MCF 10A (cell line): ENCODE results near the gene CLN5. TPM values are rescaled to one million over a fixed set of nuclear protein-coding genes. Genes with fewer than 3 reads are reported as not detected.

Source experiments
- BruUV-seq: library from RNA; stranded (reverse); fragments of 400-500 nt; replicated peaks from 2 replicates; lab custom pipeline; 2021; lab: Mats Ljungman, UMichigan
- CTCF ChIA-PET: fragments of 300-600 bp; sonication (Branson Sonifier 250); formaldehyde crosslinking; extraction: SDS; loops from one replicate; lab custom pipeline; 2021; ENCODE audit warnings: antibody characterized with exemption, inconsistent platforms; lab: Yijun Ruan, JAX
- POLR2A ChIA-PET: fragments of 300-600, 350-650 bp; sonication (Branson Sonifier 250); formaldehyde crosslinking; extraction: SDS; loops from one replicate; lab custom pipeline; 2020; ENCODE audit warnings: antibody characterized with exemption, inconsistent platforms; lab: Yijun Ruan, JAX
- DNase-seq: peaks from one replicate; pipeline ENCODE4 v3.0.0-alpha.2; 2018; ENCODE audit not compliant: unreplicated experiment
- H3K27ac Mint-ChIP-seq: one replicate; pipeline ENCODE4 v1.8.0; 2022; ENCODE audit warnings: mild to moderate bottlenecking, low read depth, mixed read lengths; ENCODE audit not compliant: unreplicated experiment
- H3K27me3 Mint-ChIP-seq: one replicate; pipeline ENCODE4 v1.8.0; 2022; ENCODE audit warnings: mixed read lengths; ENCODE audit not compliant: insufficient read depth, unreplicated experiment
- H3K36me3 Mint-ChIP-seq: one replicate; pipeline ENCODE4 v1.8.0; 2022; ENCODE audit warnings: mild to moderate bottlenecking, moderate library complexity, mixed read lengths; ENCODE audit not compliant: insufficient read depth, unreplicated experiment
- H3K4me1 Mint-ChIP-seq: one replicate; pipeline ENCODE4 v1.8.0; 2022; ENCODE audit warnings: mixed read lengths; ENCODE audit not compliant: insufficient read depth, unreplicated experiment
- H3K4me3 Mint-ChIP-seq: one replicate; pipeline ENCODE4 v1.8.0; 2022; ENCODE audit warnings: mild to moderate bottlenecking, moderate library complexity, mixed read lengths; ENCODE audit not compliant: unreplicated experiment
- H3K9me3 Mint-ChIP-seq: one replicate; pipeline ENCODE4 v1.8.0; 2022; ENCODE audit warnings: mixed read lengths; ENCODE audit not compliant: unreplicated experiment
- intact Hi-C: fragments of 100-400 bp; cut with micrococcal nuclease; formaldehyde crosslinking; loops from 2 replicates; pipeline ENCODE4 v1.14.1; 2022
- total RNA-seq: library from RNA; stranded (reverse); gene quantifications from 2 replicates; pipeline ENCODE4 v1.2.3, GENCODE V29; 2022
- TF ChIP-seq, protein P1 (sequence below): fragments of 200-600 bp; IDR thresholded peaks from one replicate; pipeline ENCODE4 v1.8.0; 2022; ENCODE audit warnings: antibody characterized with exemption, mild to moderate bottlenecking; ENCODE audit not compliant: unreplicated experiment

The CLN5 gene
- total RNA-seq, 1 experiment from 2014 or later = 16.0 TPM

DNA sequence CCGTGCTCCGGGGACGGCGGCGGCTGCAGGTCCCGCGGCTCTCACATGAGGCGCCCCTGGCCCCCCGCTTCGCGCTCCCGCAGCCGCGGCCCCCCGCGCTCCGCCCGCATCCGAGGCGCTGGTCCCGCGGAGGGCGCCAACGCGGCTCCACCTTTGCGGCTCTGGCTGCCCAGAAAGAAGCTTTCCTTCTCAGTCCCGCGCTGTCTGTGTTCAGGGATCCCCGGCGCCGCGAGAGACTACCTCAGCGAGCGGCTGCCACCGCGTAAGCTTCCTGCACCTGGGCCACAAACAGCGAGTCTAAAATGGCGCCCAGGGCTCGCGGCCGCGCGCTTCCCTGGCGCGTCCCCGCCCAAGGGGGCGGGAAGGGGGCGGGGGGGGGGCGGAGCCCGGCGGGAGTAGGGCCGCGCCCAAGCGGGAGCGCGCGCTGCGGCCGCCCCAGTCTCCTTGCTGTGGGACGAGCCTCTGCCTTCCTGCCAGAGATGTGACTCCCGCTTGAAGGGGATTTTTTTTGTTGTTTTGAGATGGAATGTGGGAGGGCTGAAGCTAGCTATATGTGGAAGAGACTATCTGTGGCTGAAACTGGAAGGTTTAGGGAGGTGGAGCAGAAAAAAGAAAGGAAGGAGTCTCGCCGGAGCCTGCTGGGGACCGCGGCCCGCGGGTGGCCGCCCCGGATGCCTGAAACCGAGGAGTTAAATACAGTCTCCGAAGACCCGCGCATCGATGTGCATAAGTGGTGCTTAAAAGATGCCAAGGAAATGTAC, 35.2 kb downstream of the CLN5 start, which contains the start of gene FBXL3:
Gene FBXL3 (minus strand): TSS at position 299 of the 761 bp plus-strand sequence. CDS start 5,299 bp downstream, outside the sequence.
- Mint-ChIP-seq H3K4me1 (peaks cover 33% of the 10 kb centered on the region), H3K9me3 (no peaks in the 10 kb centered on the region), H3K4me3 (peak within 1 kb of the TSS; percentile 81), H3K36me3 (peaks cover 7% of the 10 kb centered on the region), H3K27me3 (no peaks in the 10 kb centered on the region), H3K27ac (peak within 1 kb of the TSS; percentile 86)
- DNase-seq = peak; percentile 87
- BruUV-seq = no TSS peak
- TF ChIP-seq, protein P1, sequence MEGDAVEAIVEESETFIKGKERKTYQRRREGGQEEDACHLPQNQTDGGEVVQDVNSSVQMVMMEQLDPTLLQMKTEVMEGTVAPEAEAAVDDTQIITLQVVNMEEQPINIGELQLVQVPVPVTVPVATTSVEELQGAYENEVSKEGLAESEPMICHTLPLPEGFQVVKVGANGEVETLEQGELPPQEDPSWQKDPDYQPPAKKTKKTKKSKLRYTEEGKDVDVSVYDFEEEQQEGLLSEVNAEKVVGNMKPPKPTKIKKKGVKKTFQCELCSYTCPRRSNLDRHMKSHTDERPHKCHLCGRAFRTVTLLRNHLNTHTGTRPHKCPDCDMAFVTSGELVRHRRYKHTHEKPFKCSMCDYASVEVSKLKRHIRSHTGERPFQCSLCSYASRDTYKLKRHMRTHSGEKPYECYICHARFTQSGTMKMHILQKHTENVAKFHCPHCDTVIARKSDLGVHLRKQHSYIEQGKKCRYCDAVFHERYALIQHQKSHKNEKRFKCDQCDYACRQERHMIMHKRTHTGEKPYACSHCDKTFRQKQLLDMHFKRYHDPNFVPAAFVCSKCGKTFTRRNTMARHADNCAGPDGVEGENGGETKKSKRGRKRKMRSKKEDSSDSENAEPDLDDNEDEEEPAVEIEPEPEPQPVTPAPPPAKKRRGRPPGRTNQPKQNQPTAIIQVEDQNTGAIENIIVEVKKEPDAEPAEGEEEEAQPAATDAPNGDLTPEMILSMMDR = no peak
- intact Hi-C loops = loop anchor here (2.0 kb wide), 1 partner anchor 302 kb away; no protein-coding TSS in a partner anchor
- CTCF ChIA-PET = interaction anchor here (0.6 to 1.0 kb wide), 6 partner anchors 12 to 1884 kb away, joined by 3 to 4 read pairs (median 3); no protein-coding TSS in a partner anchor
- POLR2A ChIA-PET = interaction anchor here (0.7 to 4.8 kb wide), 32 partner anchors 8 to 1332 kb away, joined by 3 to 56 read pairs (median 3); partner anchors contain the start of genes CLN5 and MYCBP2

DNA sequence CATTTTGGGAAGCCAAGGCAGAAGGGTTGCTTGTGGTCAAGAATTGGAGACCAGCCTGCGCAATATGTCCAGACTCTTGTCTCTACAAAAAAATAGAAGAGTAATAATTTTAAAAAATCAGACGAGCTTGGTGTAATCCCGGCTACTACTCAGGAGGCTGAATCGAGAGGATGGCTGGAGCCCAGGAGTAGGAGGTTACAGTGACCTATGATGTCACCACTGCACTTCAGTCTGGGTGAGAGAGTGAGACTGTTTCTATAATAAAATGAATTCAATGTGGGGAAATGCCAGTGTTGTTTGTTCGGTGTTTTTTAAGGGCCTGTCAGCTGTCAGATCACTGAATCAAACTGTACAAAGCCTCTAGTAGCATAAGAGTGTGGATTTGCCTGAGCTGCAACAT, 36.3 kb downstream of the CLN5 start:
- CTCF ChIA-PET = interaction anchor here (0.7 to 0.9 kb wide), 2 partner anchors 22 to 451 kb away, joined by 3 to 4 read pairs; no protein-coding TSS in a partner anchor
- Mint-ChIP-seq H3K4me1 (peaks cover 22% of the 10 kb centered on the region), H3K36me3 (peaks cover 7% of the 10 kb centered on the region), H3K4me3 (peak overlapping the region; percentile 81), H3K27me3 (no peaks in the 10 kb centered on the region), H3K27ac (peak overlapping the region; percentile 86), H3K9me3 (no peaks in the 10 kb centered on the region)
- TF ChIP-seq, protein P1 = no peak
- POLR2A ChIA-PET = interaction anchor here (0.5 to 4.8 kb wide), 9 partner anchors 8 to 1631 kb away, joined by 3 to 56 read pairs (median 4); partner anchors contain the start of genes CLN5, MYCBP2 and OBI1
- BruUV-seq = no TSS peak
- no peak for DNase-seq
- intact Hi-C loops = no loop called here

- ChIA-PET POLR2A (interaction anchor here (1.0 kb wide), 1 partner anchor 26 kb away, joined by 3 read pairs; no protein-coding TSS in a partner anchor), CTCF (no interaction called here)
- Mint-ChIP-seq H3K27ac (no peak overlapping the region), H3K4me3 (no peak overlapping the region), H3K27me3 (no peaks in the 10 kb centered on the region), H3K4me1 (peaks cover 13% of the 10 kb centered on the region), H3K9me3 (no peaks in the 10 kb centered on the region), H3K36me3 (no peaks in the 10 kb centered on the region)
- TF ChIP-seq, protein P1 = no peak
- no TSS peak for BruUV-seq
- intact Hi-C loops = no loop called here
- DNase-seq = no peak
These were observed 37.6 kb downstream of the CLN5 start for GRCh38 chr13:77029436-77029835.

- H3K27me3 Mint-ChIP-seq = no peaks in the 10 kb centered on the region
- CTCF ChIA-PET = interaction anchor here (0.5 kb wide), 1 partner anchor 30 kb away, joined by 3 read pairs; no protein-coding TSS in a partner anchor
These were observed 39.9 kb downstream of the CLN5 start for GRCh38 chr13:77031656-77032243.

More at GRCh38 chr13:77031656-77032243, 39.9 kb downstream of the CLN5 start:
- Mint-ChIP-seq H3K4me3 (no peak overlapping the region), H3K36me3 (no peaks in the 10 kb centered on the region), H3K9me3 (no peaks in the 10 kb centered on the region), H3K27ac (no peak overlapping the region), H3K4me1 (peaks cover 8% of the 10 kb centered on the region)
- no peak for DNase-seq
- POLR2A ChIA-PET = no interaction called here
- TF ChIP-seq, protein P1 = no peak
- intact Hi-C loops = no loop called here
- no TSS peak for BruUV-seq
